Neuron (in vitro differentiated cells): ENCODE measurements around the gene C1orf159.
"Not testable (repeated sequence)": the region's sequence is repeated elsewhere in the genome, so short reads cannot be mapped to it uniquely, and the experiment has no call there.

Experiments used
- H2AFZ ChIP-seq: one replicate; pipeline ENCODE4 v1.6.1; 2013; ENCODE audit warnings: low read depth, mild to moderate bottlenecking, inconsistent platforms, low read length, moderate library complexity
- H3K27me3 ChIP-seq: one replicate; pipeline ENCODE4 v1.6.1; 2013; ENCODE audit warnings: low read length; ENCODE audit not compliant: insufficient read depth
- H3K36me3 ChIP-seq: one replicate; pipeline ENCODE4 v1.6.1; 2013; ENCODE audit warnings: low read length; ENCODE audit not compliant: insufficient read depth
- H3K4me1 ChIP-seq: one replicate; pipeline ENCODE4 v1.6.1; 2013; ENCODE audit warnings: low read length; ENCODE audit not compliant: insufficient read depth
- H3K4me3 ChIP-seq: 2 replicates; pipeline ENCODE4 v1.5.1; 2013; ENCODE audit warnings: mild to moderate bottlenecking, low read length, moderate library complexity
- H3K9me3 ChIP-seq: one replicate; pipeline ENCODE4 v1.6.1; 2013; ENCODE audit warnings: low read length

The C1orf159 gene

DNA sequence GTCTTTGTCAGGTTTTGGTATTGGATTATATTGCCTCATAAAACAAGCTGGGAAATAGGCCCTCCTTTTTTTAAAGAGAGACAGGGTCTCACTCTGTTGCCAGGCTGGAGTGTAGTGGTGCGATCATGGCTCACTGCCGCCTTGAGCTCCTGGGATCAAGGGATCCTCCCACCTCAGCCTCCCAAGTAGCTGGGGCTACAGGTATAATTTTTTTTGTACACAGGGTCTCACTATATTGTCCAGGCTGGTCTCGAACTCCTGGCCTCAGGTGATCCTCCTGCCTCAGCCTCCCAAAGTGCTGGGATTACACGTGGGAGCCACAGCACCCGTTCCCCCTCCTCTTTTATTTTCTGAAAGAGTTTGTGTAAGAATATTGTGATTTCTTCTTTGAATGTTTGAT is 19.8 kb downstream of the C1orf159 start:
- not testable (repeated sequence) for H3K27me3 ChIP-seq, H2AFZ ChIP-seq, H3K4me1 ChIP-seq, H3K36me3 ChIP-seq, H3K9me3 ChIP-seq, H3K4me3 ChIP-seq

DNA sequence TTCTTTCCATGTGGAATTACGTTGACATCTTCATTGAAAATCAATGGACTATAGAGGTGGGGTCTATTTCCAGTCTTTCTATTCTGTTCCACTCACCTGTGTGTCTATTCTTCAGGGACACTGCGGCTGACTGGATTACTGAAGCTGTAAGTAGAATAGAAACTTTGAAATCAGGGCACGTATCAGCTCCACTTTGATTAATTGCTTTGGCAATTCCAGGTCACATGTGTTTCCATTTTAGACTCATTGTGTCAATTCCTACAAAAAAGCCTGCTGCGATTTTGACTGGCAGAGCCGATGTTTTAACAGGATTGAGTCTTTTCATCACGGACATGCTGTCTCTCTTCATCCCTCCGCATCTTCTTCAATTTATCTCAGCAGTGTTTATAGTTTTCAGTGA is 20.9 kb downstream of the C1orf159 start:
- H3K9me3 ChIP-seq = no peaks in the 10 kb centered on the region
- no peaks in the 10 kb centered on the region for H3K4me1 ChIP-seq
- H3K27me3 ChIP-seq = no peaks in the 10 kb centered on the region
- H3K4me3 ChIP-seq = no peak overlapping the region
- no peaks in the 10 kb centered on the region for H3K36me3 ChIP-seq
- no peak overlapping the region for H2AFZ ChIP-seq

GRCh38 chr1:1093610-1093943 is 22.3 kb downstream of the C1orf159 start:
- H2AFZ ChIP-seq = no peak overlapping the region
- H3K4me3 ChIP-seq = no peak overlapping the region
- no peaks in the 10 kb centered on the region for H3K27me3 ChIP-seq
- H3K36me3 ChIP-seq = no peaks in the 10 kb centered on the region
- H3K9me3 ChIP-seq = no peaks in the 10 kb centered on the region
- H3K4me1 ChIP-seq = no peaks in the 10 kb centered on the region

DNA sequence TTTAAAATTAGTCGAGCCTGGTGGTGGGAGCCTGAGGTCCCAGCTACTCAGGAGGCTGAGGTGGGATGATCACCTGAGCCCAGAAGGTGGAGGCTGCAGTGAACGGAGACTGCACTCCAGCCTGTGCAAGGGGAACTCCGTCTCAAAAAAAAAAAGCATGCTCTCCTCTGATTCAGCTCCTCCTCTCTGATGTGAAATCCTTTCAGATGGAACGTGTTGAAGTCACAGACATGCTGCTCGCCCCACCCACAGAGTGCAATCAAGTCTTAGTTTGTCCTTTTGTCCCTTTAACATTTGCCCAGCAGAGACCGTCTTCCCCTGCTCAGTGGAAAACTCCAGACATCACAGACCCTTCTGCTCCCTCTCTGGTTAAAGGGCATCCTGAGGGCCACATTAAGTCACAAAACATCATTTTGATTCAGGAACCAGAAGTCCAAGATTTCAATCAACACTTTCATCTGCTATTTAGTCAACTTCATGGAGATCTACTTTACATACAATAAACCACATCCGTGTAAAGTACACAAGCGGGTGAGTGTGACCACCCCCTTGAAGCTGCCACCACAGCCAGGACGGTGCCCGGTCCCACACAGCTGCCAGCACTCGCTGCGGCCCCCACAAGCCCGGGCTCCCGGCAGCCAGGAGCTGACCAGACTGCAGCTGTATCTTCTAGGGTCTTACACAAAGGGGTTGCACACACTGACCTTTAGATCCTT is 22.8 kb downstream of the C1orf159 start:
- H3K36me3 ChIP-seq = no peaks in the 10 kb centered on the region
- H3K27me3 ChIP-seq = no peaks in the 10 kb centered on the region
- no peaks in the 10 kb centered on the region for H3K9me3 ChIP-seq
- H2AFZ ChIP-seq = no peak overlapping the region
- H3K4me1 ChIP-seq = no peaks in the 10 kb centered on the region
- no peak overlapping the region for H3K4me3 ChIP-seq

GRCh38 chr1:1092149-1092855 is 23.6 kb downstream of the C1orf159 start:
- H2AFZ ChIP-seq = no peak overlapping the region
- H3K36me3 ChIP-seq = peaks cover 2% of the 10 kb centered on the region
- H3K4me3 ChIP-seq = no peak overlapping the region
- no peaks in the 10 kb centered on the region for H3K9me3 ChIP-seq
- H3K27me3 ChIP-seq = no peaks in the 10 kb centered on the region
- no peaks in the 10 kb centered on the region for H3K4me1 ChIP-seq

GRCh38 chr1:1091344-1092148 is 24.3 kb downstream of the C1orf159 start:
- H3K9me3 ChIP-seq = no peaks in the 10 kb centered on the region
- peaks cover 6% of the 10 kb centered on the region for H3K36me3 ChIP-seq
- H2AFZ ChIP-seq = no peak overlapping the region
- H3K27me3 ChIP-seq = no peaks in the 10 kb centered on the region
- H3K4me3 ChIP-seq = no peak overlapping the region
- H3K4me1 ChIP-seq = no peaks in the 10 kb centered on the region

DNA sequence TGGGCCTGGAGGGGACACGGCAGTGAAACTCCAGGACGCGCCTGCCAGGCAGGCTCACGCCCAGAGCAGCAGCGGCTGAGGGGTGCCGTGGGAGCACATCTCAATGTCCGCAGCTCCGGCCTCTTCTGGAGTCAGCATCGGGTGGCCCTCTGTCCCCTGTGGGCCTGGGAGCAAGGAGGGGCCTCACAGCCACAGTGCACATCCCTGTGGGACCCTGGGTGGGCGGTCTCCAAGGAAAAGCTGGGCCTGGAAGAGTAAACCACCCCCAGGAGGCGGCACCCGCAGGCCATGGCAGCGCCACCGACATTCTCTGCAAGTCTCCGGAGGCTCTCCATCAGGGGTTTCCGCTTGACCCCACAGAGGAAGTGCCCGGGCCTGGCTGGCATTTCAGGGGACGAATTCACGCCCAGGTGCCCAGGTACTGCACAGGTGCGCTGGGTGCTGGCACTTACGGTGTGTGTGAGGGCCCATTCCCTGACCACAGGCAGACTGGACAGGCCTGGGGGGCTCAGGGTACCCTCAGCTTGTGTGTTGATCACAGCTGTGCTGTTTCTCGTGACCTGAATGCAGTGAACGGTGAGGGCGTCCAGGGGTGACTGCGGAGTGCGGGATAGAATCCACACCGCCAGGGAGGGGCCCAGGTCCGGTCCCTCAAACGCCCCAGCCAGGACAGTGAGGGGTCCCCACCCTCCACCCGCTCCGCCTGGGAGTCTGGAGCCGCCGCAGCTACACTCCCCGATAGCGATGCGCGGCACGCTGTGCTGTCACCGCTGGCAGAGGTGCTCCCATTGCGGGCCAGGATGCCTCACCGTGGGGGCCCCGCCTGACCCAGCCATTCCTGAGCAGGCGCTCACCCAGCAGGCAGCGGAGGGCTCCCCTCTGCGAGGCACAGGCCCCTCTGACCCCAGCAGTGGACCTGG is 25.2 kb downstream of the C1orf159 start:
- Histone ChIP-seq H3K9me3 (no peaks in the 10 kb centered on the region), H3K27me3 (no peaks in the 10 kb centered on the region), H2AFZ (no peak overlapping the region), H3K4me1 (no peaks in the 10 kb centered on the region), H3K36me3 (peaks cover 7% of the 10 kb centered on the region), H3K4me3 (no peak overlapping the region)

- H3K27me3 ChIP-seq = no peaks in the 10 kb centered on the region
- H3K9me3 ChIP-seq = no peaks in the 10 kb centered on the region
- no peaks in the 10 kb centered on the region for H3K4me1 ChIP-seq
- no peak overlapping the region for H3K4me3 ChIP-seq
- H3K36me3 ChIP-seq = peaks cover 7% of the 10 kb centered on the region
- H2AFZ ChIP-seq = no peak overlapping the region
These were observed 26.0 kb downstream of the C1orf159 start for GRCh38 chr1:1089731-1090423.

DNA sequence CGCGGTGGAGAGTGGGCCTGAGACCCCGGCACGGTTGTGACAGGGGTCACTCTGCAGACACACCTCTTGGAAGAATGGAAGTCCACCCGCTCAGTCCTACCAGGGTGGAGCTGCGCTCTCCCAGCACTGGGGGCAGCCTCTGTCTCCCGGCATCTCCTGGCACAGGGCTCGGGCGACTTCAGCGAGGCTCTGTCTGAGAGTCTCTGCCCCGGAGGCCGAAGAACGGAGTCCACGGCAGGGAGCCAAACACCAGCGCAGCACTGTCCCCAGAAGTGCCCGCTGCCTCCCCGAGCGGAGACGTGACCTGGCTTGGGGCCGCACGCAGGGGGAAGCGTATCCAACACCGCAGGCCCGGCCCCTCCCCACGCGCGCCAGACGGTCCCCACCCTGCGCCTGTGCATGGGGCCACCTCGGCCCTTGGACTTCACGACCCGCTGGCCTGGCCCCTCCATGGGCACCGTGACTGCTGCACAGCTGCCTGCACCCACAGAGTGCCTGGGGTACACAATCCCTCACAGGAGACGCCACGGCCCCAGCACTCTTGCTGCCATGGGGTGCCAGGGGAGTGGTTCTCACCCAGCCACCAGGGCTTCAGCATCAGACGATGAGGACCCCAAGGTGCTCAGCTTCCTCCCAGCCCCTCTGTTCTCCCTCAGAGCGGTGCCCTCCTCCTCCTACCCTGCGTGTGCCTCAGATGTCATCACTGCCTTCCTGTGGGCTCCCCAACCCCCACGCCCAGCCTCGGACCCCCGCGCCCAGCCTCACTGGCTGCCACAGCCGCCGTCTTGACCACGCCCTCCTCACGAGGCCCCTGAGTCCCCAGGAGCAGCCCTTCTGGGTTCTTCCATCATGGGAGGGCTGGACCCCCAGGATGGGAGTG is 26.8 kb downstream of the C1orf159 start:
- H3K9me3 ChIP-seq = no peaks in the 10 kb centered on the region
- H3K4me3 ChIP-seq = no peak overlapping the region
- H2AFZ ChIP-seq = no peak overlapping the region
- H3K4me1 ChIP-seq = no peaks in the 10 kb centered on the region
- H3K36me3 ChIP-seq = peaks cover 11% of the 10 kb centered on the region
- no peaks in the 10 kb centered on the region for H3K27me3 ChIP-seq

DNA sequence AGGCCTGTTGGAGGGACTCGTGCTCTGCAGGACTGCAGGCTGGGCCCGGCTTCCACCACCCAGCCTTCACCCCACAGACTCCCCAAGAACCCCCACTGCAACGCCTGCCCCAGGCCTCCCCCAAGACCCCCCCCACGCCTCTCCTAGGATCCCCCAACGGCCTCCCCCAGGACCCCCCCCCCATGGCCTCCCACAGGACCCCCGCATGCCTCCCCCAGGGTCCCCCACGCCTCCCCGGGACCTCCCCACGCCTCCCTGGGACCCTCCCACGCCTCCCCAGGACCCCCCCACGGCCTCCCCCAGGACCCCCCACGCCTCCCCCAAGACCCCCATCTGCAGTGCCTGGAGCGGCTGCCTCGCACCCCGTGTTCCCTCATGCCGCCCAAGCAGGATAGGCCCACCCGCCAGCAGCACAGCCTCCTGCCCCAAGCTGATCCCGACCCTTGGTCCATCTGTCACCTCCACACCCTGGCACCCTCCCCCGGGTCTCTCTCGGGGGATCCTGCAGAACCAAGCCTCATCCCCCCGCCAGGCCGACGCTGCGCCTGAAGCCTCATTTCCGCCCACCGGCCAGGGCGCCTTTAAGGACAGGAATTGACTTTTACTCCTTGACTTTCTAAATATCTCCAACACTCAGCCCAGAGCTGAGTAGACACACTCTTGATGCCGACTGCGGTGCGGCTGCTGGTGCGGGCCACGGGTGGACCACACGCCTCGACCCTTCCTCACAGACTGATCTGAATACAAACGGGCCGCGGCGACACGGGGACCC is 27.7 kb downstream of the C1orf159 start:
- H3K4me1 ChIP-seq = no peaks in the 10 kb centered on the region
- no peak overlapping the region for H2AFZ ChIP-seq
- H3K36me3 ChIP-seq = peaks cover 12% of the 10 kb centered on the region
- H3K9me3 ChIP-seq = no peaks in the 10 kb centered on the region
- H3K4me3 ChIP-seq = no peak overlapping the region
- no peaks in the 10 kb centered on the region for H3K27me3 ChIP-seq

DNA sequence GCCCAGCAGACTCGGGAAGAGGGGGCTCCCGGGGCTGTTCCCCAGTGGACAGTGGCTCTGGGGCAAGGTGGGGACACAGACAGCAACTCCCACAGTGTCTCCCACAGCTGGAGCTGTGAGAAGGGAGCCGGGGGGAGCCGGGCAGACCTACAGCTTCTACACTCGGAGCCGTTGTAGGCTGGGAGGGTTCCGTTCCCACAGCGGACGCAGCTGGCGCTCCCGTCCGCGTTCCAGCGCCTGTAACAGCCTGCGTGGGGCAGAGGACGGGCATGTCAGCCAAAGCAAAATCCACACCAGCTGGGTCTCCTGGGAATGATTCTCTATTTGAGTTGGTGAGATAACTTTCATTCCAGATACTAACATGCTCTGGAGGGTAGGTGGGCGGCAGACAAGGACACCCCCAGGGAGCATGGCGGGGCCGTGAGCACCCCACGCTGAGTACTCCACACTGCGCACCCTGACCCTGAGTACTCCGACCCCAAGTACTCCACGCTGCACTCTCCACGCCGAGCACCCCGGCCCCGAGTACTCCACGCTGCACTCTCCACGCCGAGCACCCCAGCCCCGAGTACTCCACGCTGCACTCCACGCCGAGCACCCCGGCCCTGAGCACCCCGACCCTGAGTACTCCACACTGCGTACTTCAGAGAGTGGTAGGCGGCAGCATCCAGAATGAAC is 28.4 kb downstream of the C1orf159 start:
- H3K36me3 ChIP-seq = peaks cover 15% of the 10 kb centered on the region
- H3K4me1 ChIP-seq = no peaks in the 10 kb centered on the region
- no peaks in the 10 kb centered on the region for H3K9me3 ChIP-seq
- H2AFZ ChIP-seq = no peak overlapping the region
- H3K27me3 ChIP-seq = no peaks in the 10 kb centered on the region
- H3K4me3 ChIP-seq = no peak overlapping the region
